GM15510 (cell line): ENCODE results near the gene FAM20B.

ENCODE experiments used
- POLR2A ChIP-seq: IDR thresholded peaks from 3 replicates; pipeline ENCODE4 v1.6.1; 2011; ENCODE audit warnings: borderline replicate concordance; ENCODE audit not compliant: insufficient read length; ENCODE audit errors: extremely low read depth

FAM20B gene

DNA sequence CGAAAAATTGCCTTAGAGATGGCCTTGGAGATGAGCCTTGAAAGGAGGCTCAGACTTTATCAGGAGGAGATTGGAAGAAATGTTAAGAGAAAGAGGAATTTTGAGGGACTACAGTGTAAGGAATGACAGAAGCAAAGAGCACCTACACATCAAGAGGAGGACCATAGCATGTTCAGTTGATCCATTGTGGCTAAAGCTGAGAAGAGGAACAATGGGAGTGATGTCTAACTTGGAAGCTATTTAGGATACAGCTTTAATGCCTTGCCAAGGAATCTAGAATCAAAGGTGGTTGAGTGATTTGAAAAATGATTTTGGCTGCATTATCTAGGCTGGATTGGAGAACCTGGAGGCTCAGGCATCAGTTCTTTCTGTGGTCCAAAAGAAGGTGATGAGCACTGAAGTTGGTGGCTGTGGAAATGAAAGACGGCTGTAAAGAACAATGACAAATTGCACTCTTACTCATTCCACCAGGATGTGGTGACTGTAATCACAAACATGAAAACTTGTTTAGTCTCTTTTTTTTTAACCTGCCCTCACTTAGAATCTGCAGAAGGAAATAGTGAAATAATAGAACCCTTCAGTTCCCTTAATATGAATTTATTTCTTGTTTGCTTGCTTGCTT lies 11.3 kb downstream of the FAM20B start:
- no peak for TF ChIP-seq POLR2A

DNA sequence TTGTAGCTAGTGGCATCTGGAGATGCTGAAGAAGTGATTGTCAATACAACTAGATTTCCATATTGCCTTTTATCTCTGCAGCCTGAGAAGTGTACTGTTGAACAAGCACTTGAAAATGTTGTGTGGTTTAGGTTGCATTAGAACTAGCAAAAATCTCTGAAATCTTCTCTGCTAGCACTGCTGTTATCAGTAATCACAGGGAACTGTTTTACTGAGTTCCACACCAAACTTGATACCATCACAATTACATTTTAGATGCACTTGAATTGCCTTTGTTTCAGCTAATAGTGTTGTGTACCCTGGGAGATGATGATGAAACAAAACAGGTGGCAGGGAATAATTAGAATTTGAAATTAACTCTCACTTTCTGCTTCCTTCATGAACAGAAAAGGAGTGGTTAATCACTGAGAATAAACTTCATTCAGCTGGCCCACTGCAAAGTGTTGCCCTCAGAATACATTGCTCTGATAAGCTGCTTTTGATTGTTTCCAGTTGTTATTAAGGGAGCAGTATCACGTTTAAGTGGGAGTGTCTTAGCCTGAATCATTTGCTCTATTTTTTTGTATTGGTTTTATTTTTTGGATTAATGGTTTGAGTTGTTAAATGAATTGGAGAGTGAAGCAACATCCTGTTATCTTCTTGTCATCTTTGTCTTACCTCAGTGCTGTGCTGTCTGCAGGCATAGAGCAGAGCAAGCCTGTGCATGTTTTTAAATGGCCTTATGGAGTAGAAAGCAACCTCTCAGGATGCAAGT lies 13.0 kb downstream of the FAM20B start:
- no peak for TF ChIP-seq POLR2A

DNA sequence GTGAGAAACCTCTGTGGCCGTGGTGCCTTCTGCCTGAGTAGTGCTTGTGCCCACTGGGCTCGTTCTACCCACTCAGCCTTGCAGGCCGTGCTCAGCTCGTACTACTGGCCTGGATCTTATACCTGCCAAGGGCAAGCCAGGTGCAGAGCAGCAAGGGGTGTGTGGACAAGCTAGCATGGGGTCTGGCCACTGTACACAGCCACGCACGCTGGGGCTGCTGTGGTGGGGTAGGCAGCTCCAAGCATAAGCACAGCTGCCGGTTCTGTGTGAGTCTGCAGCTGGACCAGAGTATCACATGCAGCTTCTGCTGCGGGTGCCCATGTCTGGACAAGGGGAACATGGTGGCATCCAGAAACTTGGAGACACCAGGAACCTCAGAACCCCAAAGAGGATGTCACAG lies 16.4 kb downstream of the FAM20B start:
- no peak for TF ChIP-seq POLR2A

DNA sequence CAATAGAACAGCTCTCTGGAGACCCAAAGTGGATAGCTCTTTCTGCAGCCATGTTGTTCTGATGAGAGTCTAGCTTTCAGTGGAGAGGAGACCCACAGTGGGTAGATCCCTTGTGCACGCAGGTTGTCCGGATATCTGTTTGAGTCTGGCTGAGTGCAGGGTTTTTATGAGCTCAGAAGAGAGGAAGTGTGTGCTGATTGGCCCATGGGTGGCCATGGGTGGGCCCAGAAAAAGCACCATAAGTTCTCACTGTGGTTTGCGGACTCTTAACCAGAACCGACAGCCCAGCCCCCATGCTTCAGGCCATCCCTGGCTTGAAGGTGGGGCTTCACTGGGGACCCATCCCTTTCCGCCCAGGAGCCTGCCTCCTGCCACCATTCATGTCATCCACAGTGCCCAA lies 17.0 kb downstream of the FAM20B start:
- TF ChIP-seq POLR2A = no peak

DNA sequence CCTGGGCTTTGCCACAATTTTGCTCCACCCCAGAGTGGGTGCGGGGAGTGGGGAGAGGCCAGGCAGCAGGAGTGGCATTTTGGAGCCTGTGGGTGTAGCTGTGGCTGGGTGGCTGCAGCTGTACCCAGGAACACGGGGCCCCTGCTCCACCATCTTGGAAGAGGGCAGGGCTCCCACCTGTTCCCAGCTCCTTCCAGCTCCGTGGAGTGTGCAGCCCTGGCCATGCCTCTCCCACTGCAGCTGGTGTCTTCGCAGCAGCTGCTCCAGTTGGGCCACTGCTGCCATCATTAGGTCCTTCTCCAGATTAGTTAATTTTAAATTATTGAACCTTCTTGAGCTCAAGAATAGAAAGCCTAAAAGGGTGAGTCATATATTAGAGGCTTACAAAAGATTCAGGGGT lies 17.6 kb downstream of the FAM20B start:
- TF ChIP-seq POLR2A = no peak

DNA sequence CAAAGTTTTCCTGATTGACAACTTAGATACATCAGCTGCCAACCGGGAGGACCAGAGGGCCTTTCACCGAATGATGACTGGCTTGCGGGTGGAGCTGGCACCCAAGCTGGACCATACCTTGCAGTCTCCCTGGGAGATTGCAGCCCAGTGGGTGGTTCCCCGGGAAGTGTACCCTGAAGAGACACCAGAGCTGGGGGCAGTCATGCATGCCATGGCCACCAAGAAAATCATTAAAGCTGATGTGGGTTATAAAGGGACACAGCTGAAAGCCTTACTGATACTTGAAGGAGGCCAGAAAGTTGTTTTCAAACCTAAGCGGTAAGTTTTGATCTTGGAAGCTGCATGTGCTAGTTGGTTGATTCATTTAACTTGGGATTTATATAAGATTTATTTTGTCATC lies 18.2 kb downstream of the FAM20B start:
- TF ChIP-seq POLR2A = no peak

DNA sequence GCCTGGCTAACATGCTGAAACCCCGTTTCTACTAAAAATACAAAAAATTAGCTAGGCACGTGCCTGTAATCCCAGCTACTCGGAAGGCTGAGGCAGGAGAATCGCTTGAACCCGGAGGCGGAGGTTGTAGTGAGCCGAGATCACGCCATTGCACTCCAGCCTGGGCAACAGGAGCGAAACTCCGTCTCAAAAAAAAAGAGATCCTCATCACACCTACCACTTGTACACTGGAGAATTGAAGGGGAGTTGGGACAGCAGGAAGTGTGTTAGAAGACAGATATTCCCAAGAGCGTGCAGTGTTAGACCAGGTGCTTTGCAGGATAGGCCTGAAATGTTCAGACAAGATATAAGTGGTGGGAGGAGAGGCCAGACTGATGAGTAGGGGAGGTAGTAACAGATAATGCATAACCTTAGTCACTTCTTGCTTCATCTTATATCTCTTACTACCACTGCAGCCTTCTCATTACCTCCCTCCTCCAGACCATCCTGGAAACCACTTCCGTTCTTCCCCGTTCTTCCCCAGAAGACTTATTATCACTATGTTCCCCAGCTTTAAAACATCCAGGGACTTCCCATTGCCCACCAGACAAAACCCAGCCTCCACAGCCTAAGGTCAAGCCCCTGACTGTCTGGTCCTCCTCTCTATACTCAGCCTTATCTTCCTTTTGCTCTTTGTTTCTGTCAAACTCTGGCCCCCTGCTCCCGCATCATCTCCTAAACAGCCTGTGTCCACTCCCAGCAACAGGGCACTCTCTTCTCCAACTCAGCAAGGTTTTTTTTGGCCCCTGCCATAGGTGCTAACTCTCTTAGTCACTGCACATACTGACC lies 21.3 kb downstream of the FAM20B start:
- TF ChIP-seq POLR2A = no peak

DNA sequence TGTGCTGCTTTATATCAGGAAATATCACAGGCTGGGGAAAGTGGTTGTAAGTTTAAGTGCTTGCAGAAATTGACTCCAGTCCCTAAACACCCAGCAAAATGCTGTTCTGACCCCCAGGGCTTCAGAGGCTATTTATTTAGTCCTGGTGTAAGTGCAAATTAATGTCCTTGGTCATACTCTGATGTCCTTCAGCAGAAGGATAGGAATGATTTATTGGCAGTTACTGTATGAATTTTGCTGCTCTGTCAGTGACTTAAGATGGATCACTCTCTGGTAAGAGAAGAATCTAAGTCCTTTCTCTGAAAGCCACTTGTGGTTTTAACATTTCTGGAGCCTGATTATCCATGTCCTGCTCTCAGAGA lies 21.9 kb downstream of the FAM20B start:
- TF ChIP-seq POLR2A = no peak

DNA sequence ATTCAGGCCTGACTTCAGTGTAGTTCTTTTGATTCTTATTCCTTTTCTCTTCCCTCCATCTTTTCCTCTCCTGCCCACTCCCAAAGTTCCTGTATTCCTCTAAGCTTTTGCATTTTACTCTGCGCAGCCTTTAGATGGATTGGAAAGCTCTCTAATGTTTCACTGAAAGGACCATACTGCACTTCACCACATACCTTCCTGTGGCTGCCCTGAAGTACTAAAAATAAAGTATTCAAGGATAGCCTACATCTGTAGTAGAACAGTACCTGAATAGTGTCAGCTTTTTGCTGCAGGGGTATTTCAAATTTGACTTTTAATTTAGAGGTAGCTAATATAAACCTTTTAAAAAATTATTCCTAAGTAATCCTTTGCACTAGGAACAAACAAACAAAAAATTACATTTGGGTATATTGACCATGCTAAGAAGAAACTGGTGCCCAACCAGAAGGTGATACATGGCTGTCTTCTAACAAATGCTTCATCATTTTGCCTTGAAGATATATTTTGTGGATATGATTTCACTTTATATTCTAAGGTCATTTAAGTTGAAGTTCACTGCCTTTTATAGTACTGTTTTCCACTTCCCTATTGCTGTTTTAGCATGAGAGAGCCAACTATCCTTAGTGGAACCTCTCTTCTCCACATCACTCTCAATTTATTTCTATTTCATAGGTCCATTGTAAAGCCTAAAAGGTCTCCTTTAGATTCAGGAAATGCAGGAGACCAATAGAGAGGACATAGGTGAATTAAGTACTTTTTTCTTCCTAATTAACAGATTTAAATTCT lies 22.8 kb downstream of the FAM20B start:
- no peak for TF ChIP-seq POLR2A

DNA sequence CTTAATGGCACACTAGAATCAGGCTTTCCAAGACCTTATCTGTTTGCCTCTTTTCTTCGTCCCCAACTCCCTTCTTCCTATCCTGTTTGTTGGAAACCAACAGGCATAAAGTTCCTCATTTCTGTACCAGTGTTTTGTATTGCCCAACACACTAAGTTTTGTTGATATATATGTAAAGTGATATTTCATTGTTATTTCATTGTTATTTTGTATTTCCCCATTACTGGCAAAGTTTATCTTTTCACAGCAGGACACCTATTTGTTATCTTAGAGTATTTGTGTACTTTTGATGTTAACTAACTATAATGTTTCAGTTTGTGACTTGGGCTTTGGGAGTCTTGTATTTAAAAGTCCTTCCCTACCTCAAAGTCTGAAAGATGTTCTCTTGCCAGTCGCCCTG lies 27.1 kb downstream of the FAM20B start:
- TF ChIP-seq POLR2A = no peak

DNA sequence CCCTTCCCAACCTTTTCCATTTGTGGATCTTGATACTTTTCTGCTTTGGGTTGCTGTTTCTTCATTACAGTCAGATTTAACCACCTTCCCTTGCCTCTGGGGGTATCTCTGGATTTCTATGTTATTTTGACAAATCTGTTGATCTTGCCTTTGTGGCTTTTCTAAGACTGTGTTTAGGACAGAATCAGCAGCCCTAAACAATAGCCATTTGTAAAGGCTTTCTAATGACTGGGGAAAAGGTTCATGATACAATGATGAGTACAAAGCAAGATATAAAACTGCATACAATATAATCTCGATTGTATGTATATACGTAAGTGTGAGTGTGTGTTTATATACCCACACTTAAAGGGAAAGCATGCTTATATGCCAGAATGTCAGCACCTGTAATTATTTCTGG lies 27.8 kb downstream of the FAM20B start:
- no peak for TF ChIP-seq POLR2A

DNA sequence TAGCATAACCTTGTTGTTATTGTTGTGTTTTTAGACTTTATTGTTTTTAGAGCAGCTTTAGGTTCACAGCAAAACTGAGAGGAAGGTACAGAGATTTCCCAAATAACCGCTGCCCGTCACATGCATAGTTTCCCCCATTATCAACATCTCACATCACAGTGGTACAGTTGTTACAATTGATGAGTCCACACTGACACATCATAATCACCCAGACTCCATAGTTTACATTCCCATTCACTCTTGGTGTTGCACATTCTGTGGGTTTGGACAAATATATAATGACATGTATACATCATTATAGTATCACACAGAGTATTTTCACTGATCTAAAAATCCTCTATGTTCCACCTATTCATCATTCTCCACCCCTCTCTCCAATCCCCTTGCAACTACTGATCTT lies 30.2 kb downstream of the FAM20B start:
- TF ChIP-seq POLR2A = no peak

DNA sequence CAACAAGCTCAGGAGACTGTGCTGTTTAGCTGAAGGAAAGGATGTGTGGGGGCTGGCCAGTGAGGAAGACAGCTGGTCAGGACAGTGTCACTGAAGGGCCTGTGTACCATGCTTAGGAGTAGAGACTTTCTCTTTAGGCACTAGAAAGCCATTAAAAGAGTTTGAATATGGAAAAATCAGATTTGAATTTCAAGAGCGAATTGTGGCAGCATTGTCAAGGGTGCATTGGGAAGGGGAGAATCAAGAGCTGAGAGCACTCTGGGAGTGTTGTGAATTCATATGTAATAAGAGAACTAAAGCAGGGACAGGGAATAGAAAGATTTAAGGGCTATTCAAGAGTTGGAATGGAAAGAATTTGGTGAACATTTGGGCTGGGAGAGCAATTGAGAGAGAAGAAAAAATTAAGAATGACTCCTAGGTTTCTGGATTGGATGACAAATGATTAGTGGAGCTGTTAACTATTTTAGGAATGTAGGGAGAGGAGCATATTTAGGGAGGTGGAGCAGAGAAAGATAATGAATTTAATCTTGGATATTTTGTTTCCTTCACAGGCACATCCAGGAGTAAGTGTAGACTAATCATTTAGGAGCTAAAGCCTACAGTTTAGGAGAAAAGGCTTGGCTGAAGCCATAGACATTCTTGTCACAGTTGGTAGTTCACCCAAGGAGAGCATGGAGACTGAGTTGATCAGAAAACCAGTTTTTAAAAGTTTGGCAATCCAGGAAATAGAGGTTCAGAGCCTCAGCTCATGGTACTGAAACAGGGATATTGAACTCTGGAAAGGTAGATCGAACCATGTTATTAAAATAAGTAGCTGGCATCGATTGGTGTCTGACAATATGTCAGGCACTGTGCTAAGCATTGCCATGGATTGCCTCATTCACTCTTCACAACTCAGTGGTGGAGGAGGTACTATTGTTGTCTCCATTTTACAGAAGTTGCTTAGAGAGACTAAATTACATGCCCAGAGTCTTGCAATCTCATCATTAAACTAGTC lies 33.1 kb downstream of the FAM20B start:
- TF ChIP-seq POLR2A = no peak
